EH (cell line): ENCODE measurements around the gene RSRC2.
"Not testable (repeated sequence)": the region's sequence is repeated elsewhere in the genome, so short reads cannot be mapped to it uniquely, and the experiment has no call there.

Experiments used
- DNase-seq: peaks from one replicate; pipeline ENCODE4 v3.0.0-alpha.2; 2015; ENCODE audit warnings: low read depth

Gene RSRC2

GRCh38 chr12:122484385-122484784 is 42.4 kb downstream of the RSRC2 start:
- DNase-seq: not testable (repeated sequence)

- no peak for DNase-seq
Observed at GRCh38 chr12:122483969-122484368, 42.8 kb downstream of the RSRC2 start.

DNA sequence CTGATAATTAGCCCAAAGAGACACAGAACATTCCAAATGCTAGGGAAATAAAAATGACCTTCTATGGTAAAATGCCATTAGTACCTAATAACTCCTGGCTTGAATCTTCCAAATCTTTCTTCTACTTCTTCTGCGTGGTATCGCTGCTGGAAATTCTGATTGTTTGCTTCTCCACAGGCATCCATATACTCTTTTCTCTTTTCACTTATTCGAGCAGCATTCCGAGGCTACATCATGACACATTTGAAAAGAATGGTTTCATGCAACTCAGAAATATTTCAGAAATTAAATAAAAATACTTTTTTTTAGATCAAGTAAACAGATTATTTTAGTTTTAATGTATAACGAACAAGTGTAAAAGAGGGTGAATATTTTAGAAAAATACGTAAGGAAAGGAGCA is 44.9 kb downstream of the RSRC2 start:
- DNase-seq: peak; percentile 60

DNA sequence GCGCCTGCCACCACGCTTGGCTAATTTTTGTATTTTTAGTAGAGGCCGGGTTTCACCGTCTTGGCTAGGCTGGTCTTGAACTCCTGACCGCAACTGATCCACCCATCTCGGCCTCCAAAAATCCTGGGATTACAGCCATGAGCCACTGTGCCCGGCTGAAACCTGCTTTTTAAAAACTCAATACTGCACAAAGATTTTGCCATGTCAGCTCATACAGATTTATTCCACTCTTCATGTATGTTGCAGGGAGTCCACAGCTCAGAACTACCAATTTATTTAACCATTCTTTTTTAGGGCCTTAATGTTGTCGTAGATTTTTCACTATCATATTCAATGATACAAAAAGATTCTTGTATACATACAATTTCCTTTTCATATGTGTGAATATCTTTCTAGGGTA is 46.0 kb downstream of the RSRC2 start:
- DNase-seq: no peak

DNA sequence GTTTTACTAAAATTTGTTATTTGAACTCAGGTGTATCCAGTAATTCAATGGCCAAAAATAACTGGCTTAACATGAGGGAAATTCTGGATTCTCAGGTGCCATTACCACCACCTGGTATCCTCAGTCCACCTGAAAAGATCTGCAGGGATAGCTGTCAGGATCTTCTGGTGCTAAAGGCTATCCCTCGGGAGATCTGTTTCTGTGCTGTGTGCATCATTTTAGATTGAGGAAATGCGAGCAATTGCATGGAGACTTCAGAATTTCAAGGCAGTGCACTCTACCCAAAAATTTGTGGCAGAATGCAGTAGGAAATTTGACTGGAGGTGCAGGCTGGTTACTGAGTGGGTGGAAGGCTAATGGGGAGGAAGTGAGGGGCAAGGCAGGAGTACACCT is 52.4 kb downstream of the RSRC2 start:
- DNase-seq: no peak

GRCh38 chr12:122473543-122474323 is 53.0 kb downstream of the RSRC2 start:
- no peak for DNase-seq

DNA sequence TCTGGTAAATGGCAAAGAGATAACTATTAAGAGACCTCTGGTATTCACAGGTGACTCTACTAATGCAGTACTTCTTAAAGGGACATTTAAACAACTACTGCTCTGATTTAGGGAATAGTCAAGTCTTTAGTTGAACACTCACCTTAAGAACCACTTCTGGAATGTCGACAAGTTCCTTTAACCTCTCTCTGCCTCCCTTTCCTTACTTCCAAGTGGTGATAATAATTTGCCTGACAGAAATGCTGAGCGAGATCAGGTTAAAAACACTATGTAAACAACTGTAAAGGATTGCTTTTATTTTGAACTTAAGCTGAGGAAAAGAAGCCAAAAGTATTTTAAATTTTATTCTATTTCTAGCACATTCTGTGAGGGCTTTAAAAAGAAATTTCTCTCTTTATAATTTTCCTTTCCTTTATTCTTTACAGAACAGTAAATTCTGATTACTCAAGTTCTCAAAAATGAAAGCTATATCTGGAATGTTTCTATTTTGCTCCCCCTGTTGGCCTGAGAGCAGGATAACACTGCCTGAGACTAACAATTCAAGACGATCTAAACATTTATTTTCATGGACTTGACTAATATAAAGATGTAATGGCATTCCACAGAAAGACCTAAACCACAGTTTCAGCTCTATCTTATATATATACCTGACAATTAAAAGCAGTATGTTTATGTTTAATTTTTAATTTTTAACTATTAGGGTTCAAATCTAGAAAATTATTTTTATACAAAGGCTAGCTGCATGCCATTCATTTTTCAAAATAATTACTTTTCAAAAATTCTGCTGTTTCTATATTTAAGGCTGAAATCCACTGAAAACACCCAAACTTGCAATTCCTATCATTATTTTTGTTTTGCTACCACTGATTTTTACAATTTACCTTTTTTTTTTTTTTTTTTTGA is 55.2 kb downstream of the RSRC2 start:
- peak; percentile 78 for DNase-seq

DNA sequence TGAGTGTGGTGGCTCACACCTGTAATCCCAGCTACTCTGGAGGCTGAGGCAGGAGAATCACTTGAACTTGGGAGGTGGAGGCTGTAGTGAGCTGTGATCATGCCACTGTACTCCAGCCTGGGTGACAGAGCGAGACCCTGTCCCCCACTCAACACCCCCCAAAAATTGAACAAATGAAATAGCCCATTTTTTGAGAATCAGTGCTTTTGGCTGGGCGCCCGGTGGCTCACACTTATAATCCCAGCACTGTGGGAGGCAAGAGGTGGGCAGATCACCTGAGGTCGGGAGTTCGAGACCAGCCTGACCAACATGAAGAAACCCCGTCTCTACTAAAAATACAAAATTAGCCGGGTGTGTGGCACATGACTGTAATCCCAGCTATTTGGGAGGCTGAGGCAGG is 56.2 kb downstream of the RSRC2 start:
- DNase-seq: not testable (repeated sequence)

- DNase-seq: not testable (repeated sequence)
Observed at GRCh38 chr12:122469856-122470255, 56.9 kb downstream of the RSRC2 start.

- no peak for DNase-seq
Observed at GRCh38 chr12:122467983-122468382, 58.8 kb downstream of the RSRC2 start.

DNA sequence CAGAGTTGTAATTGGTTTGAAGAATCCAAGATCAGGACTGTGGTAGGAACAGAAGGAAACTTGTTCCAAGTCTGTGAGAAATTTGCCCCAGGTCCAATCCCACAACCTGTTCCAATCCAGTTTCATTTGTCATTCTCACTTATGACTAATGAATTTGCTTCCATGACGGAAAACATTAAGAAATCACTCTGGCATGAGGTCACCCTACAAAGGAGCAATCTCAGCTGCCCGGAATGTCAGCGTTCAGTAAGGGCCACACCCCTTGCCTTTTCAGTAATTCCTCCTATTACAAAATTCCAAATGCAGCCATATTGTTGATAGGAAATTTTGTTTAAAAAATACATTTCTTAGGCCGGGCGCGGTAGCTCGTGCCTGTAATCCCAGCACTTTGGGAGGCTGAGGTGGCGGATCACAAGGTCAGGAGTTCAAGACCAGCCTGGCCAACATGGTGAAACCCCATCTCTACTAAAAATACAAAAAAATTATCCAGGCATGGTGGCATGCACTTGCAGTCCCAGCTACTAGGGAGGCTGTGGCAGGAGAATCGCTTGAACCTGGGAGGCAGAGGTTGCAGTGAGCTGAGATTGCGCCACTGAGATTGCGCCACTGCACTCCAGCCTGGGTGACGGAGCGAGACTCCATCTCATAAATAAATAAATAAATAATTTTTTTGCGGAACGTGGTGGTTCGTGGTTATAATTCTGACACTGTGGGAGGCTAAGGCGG is 62.3 kb downstream of the RSRC2 start:
- DNase-seq: peak; percentile 97

- DNase-seq: no peak
Observed at GRCh38 chr12:122460641-122461040, 66.1 kb downstream of the RSRC2 start.

DNA sequence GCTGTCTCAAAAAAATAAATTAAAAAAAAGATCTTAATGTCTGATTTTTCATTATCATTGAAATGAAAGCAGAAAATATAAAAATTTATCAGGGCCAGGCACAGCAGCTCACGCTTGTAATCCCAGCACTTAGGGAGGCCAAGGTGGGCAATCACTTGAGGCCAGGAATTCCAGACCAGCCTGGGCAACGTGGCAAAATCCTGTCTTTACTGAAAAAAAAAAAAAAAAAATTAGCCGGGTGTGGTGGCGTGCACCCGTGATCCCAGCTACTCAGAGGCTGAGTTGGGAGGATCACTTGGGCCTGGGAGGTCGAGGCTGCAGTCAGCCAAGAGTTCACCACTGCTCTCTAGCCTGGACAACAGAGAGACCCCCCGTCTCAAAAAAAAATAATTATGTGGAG is 66.7 kb downstream of the RSRC2 start:
- DNase-seq: no peak

- DNase-seq: peak; percentile 38
Observed at GRCh38 chr12:122459211-122459610, 67.5 kb downstream of the RSRC2 start.

DNA sequence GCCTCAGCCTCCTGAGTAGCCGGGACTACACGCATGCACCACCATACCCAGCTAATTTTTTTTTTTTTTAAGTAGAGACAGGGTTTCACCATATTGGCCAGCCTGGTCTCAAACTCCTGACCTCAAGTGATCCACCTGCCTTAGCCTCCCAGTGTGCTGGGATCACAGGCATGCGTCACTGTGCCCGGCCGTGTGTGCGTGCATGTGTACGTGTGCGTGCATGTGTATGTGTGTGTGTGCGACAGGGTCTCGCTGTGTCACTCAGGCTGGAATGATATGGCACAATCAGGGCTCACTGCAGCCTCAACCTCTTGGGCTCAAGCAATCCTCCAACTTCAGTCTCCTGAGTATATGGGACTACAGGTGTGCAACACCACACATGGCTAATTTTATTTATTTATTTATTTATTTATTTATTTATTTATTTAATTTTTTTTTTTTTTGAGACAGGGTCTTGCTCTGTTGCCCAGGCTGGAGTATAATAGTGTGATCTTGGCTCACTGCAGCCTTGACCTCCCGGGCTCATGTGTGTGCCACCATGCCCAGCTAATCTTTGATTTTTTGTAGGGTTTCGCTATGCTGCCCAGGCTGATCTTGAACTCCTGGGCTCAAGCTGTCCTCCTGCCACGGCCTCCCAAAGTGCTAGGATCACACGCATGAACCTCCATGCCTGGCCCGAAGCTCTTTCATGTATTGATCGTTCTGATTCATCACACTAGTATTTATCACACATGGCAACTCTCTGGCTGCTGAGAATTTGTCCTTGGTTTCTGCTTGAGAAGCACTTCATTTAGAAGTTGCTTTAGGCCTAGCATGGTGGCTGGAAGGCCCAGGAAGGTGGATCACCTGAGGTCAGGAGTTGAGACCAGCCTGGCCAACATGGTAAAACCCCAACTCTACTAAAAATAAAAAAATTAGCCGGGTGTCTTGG is 68.4 kb downstream of the RSRC2 start:
- no peak for DNase-seq

DNA sequence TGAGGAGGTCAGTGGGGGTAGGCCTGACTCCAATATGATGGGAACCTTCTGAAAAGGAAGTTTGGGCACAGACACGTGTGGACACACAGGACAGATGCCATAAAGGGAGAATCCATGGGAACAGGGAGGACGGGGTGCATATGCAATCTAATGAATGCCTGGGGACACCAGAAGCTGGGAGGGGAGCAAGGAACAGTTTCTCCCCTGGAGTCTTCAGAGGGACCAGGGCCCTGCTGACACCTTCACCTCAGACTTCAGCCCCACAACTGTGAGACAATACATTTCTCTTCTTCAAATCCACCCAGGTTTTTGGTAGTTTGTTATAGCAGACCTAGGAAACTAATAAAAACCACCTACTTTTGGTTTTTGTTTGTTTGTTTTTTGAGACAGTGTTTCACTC is 69.1 kb downstream of the RSRC2 start:
- no peak for DNase-seq

GRCh38 chr12:122454739-122455138 is 72.0 kb downstream of the RSRC2 start:
- DNase-seq: no peak

GRCh38 chr12:122454250-122454721 is 72.5 kb downstream of the RSRC2 start:
- DNase-seq: no peak
